DOHH2 (cell line): ENCODE measurements around the gene ABCG8.

Experiments used
- CTCF ChIP-seq: fragments of 200-600 bp; sonication (generic); IDR thresholded peaks from one replicate; pipeline ENCODE4 v1.5.1; 2014; ENCODE audit warnings: antibody characterized with exemption, mild to moderate bottlenecking, low read depth, low read length; ENCODE audit not compliant: poor library complexity, severe bottlenecking
- EZH2phosphoT487 ChIP-seq: fragments of 200-600 bp; sonication (generic); IDR thresholded peaks from 2 replicates; pipeline ENCODE4 v1.6.1; 2017; ENCODE audit warnings: borderline replicate concordance, mild to moderate bottlenecking, antibody characterized with exemption, low read length, moderate library complexity, mixed read lengths

GRCh38 chr2:43810888-43811287 is 27.9 kb upstream of the ABCG8 start:
- no peak for TF ChIP-seq CTCF
- TF ChIP-seq EZH2phosphoT487: no peak
